GM23248 (cell line): ENCODE results near the gene MAP3K10.

ENCODE experiments used
- EZH2 ChIP-seq: fragments of 200-600 bp; sonication (generic); IDR thresholded peaks from 2 replicates; pipeline ENCODE4 v1.6.1; 2018; ENCODE audit warnings: antibody characterized with exemption, mild to moderate bottlenecking; ENCODE audit not compliant: insufficient read depth, poor library complexity, severe bottlenecking
- EZH2phosphoT487 ChIP-seq: fragments of 200-600 bp; sonication (generic); IDR thresholded peaks from 2 replicates; pipeline ENCODE4 v1.6.1; 2018; ENCODE audit warnings: antibody characterized with exemption, moderate library complexity, mild to moderate bottlenecking, low read depth; ENCODE audit not compliant: insufficient read depth

DNA sequence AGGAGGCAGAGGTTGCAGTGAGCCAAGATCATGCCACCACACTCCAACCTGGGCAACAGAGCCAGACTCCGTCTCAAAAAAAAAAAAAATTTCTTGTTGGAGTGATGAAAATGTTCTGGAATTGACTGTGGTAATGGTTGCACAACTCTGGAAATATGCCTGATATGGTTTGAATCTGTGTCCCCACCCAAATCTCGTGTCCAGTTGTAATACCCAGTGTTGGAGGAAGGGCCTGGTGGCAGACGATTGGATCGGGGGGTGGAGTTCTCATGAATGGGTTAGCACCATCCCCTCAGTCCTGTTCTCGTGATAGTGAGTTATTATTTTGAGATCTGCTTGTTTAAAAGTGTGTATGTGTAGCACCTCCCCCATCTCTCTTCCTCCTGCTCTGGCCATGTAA, 41.1 kb upstream of the MAP3K10 start:
- TF ChIP-seq EZH2phosphoT487 (no peak), EZH2 (no peak)
